Type B pancreatic cell (in vitro differentiated cells): Measurements from ENCODE around the gene DOCK10. TPM values are rescaled to one million over a fixed set of nuclear protein-coding genes. Genes with fewer than 3 reads are reported as not detected.

Experiments used
- DNase-seq: peaks from one replicate; pipeline ENCODE4 v3.0.0; 2021; ENCODE audit warnings: mixed read lengths; ENCODE audit not compliant: unreplicated experiment; ENCODE audit errors: extremely low spot score
- H3K27ac Mint-ChIP-seq: 2 replicates; pipeline ENCODE4 v1.8.0; 2021; ENCODE audit warnings: mild to moderate bottlenecking, mixed read lengths
- H3K27me3 Mint-ChIP-seq: 2 replicates; pipeline ENCODE4 v1.8.0; 2021; ENCODE audit warnings: mixed read lengths
- H3K36me3 Mint-ChIP-seq: 2 replicates; pipeline ENCODE4 v1.8.0; 2021; ENCODE audit warnings: mixed read lengths
- H3K4me1 Mint-ChIP-seq: one replicate; pipeline ENCODE4 v1.8.0; 2021; ENCODE audit warnings: mixed read lengths; ENCODE audit not compliant: unreplicated experiment
- H3K4me3 Mint-ChIP-seq: 2 replicates; pipeline ENCODE4 v1.8.0; 2021; ENCODE audit warnings: mild to moderate bottlenecking, mixed read lengths
- H3K9me3 Mint-ChIP-seq: 2 replicates; pipeline ENCODE4 v1.8.0; 2021; ENCODE audit warnings: mixed read lengths
- CTCF ChIP-seq: fragments of 200-600 bp; sonication (generic); conservative IDR thresholded peaks from 2 replicates; pipeline ENCODE4 v1.5.0; 2021; ENCODE audit warnings: antibody characterized with exemption, mild to moderate bottlenecking
- total RNA-seq: library from RNA; stranded (reverse); gene quantifications from 2 replicates; pipeline ENCODE4 v1.2.1, GENCODE V29; 2021; ENCODE audit warnings: low replicate concordance

DOCK10 gene
- total RNA-seq, 1 donor from 2014 or later: 3.5 TPM

GRCh38 chr2:224876522-224876921 lies 165.7 kb downstream of the DOCK10 start:
- Mint-ChIP-seq H3K4me1 (no peaks in the 10 kb centered on the region), H3K27me3 (peaks cover 3% of the 10 kb centered on the region), H3K27ac (no peak overlapping the region), H3K36me3 (no peaks in the 10 kb centered on the region), H3K9me3 (peaks cover 12% of the 10 kb centered on the region), H3K4me3 (no peak overlapping the region)
- DNase-seq: no peak
- TF ChIP-seq CTCF: no peak

- Mint-ChIP-seq H3K4me1 (no peaks in the 10 kb centered on the region), H3K27me3 (peaks cover 3% of the 10 kb centered on the region), H3K27ac (no peak overlapping the region), H3K4me3 (no peak overlapping the region), H3K9me3 (peaks cover 17% of the 10 kb centered on the region), H3K36me3 (no peaks in the 10 kb centered on the region)
- no peak for DNase-seq
- no peak for TF ChIP-seq CTCF
Observed at GRCh38 chr2:224875841-224876240, 166.4 kb downstream of the DOCK10 start.

GRCh38 chr2:224875153-224875552 lies 167.1 kb downstream of the DOCK10 start:
- H3K4me1 Mint-ChIP-seq: no peaks in the 10 kb centered on the region
- H3K36me3 Mint-ChIP-seq: no peaks in the 10 kb centered on the region
- H3K27me3 Mint-ChIP-seq: peaks cover 3% of the 10 kb centered on the region
- H3K9me3 Mint-ChIP-seq: peaks cover 17% of the 10 kb centered on the region
- H3K27ac Mint-ChIP-seq: no peak overlapping the region
- no peak for TF ChIP-seq CTCF
- DNase-seq: no peak
- H3K4me3 Mint-ChIP-seq: no peak overlapping the region

- Mint-ChIP-seq H3K9me3 (peaks cover 13% of the 10 kb centered on the region), H3K4me1 (no peaks in the 10 kb centered on the region), H3K27me3 (no peaks in the 10 kb centered on the region), H3K4me3 (no peak overlapping the region), H3K36me3 (no peaks in the 10 kb centered on the region), H3K27ac (no peak overlapping the region)
- TF ChIP-seq CTCF: no peak
- no peak for DNase-seq
Observed at GRCh38 chr2:224871813-224872212, 170.5 kb downstream of the DOCK10 start.

- Mint-ChIP-seq H3K4me3 (no peak overlapping the region), H3K36me3 (no peaks in the 10 kb centered on the region), H3K4me1 (no peaks in the 10 kb centered on the region), H3K9me3 (peaks cover 8% of the 10 kb centered on the region), H3K27ac (no peak overlapping the region), H3K27me3 (no peaks in the 10 kb centered on the region)
- no peak for DNase-seq
- no peak for TF ChIP-seq CTCF
Observed at GRCh38 chr2:224870341-224870740, 171.9 kb downstream of the DOCK10 start.

- no peak for TF ChIP-seq CTCF
- no peak overlapping the region for H3K27ac Mint-ChIP-seq
- peaks cover 5% of the 10 kb centered on the region for H3K4me1 Mint-ChIP-seq
- DNase-seq: no peak
- no peak overlapping the region for H3K4me3 Mint-ChIP-seq
- H3K9me3 Mint-ChIP-seq: peaks cover 8% of the 10 kb centered on the region
- H3K27me3 Mint-ChIP-seq: no peaks in the 10 kb centered on the region
- H3K36me3 Mint-ChIP-seq: no peaks in the 10 kb centered on the region
Observed at GRCh38 chr2:224869601-224870233, 172.6 kb downstream of the DOCK10 start.
